WTC11 (cell line): ENCODE results near the gene NRP2. TPM values are rescaled to one million over a fixed set of nuclear protein-coding genes. Genes with fewer than 3 reads are reported as not detected.
A peak's percentile ranks its signal among the peaks of the same experiment; 100 is the strongest.

ENCODE experiments used
- ATAC-seq: fragments of 200-7000 bp; cut with Tn5 transposase; 2 replicates; pipeline ENCODE4 v1.10.0; 2021; ENCODE audit warnings: mild to moderate bottlenecking, moderate library complexity
- CTCF ChIA-PET: fragments of 300-600 bp; sonication (Branson Sonifier 250); formaldehyde crosslinking; loops from one replicate; lab custom pipeline; 2021; ENCODE audit warnings: antibody characterized with exemption; lab: Charles Lee
- POLR2A ChIA-PET: fragments of 350-600 bp; sonication (Branson Sonifier 250); formaldehyde crosslinking; loops from one replicate; lab custom pipeline; 2021; ENCODE audit warnings: antibody characterized with exemption; lab: Charles Lee
- DNase-seq: peaks from one replicate; pipeline ENCODE4 v3.0.0; 2021; ENCODE audit warnings: low spot score
- H3K27ac Mint-ChIP-seq: 2 replicates; pipeline ENCODE4 v1.8.0; 2021; ENCODE audit warnings: mixed read lengths
- H3K27me3 Mint-ChIP-seq: 2 replicates; pipeline ENCODE4 v1.8.0; 2021; ENCODE audit warnings: low read depth, mild to moderate bottlenecking, moderate library complexity, mixed read lengths
- H3K36me3 Mint-ChIP-seq: 2 replicates; pipeline ENCODE4 v1.8.0; 2021; ENCODE audit warnings: mixed read lengths
- H3K4me1 Mint-ChIP-seq: 2 replicates; pipeline ENCODE4 v1.8.0; 2022; ENCODE audit warnings: mixed read lengths
- H3K4me3 Mint-ChIP-seq: 2 replicates; pipeline ENCODE4 v1.8.0; 2021; ENCODE audit warnings: mild to moderate bottlenecking, moderate library complexity, mixed read lengths
- H3K9me3 Mint-ChIP-seq: 2 replicates; pipeline ENCODE4 v1.8.0; 2021; ENCODE audit warnings: mixed read lengths
- GTF2I ChIP-seq: fragments of 250-450 bp; sonication (Bioruptor Pico); conservative IDR thresholded peaks from 2 replicates; pipeline ENCODE4 v1.4.0; 2021; ENCODE audit warnings: mild to moderate bottlenecking
- MYBL2 ChIP-seq: sonication (generic); formaldehyde crosslinking; IDR thresholded peaks from 2 replicates; pipeline ENCODE4 v1.8.1; 2023; ENCODE audit warnings: mild to moderate bottlenecking, moderate library complexity, missing genetic modification reagents
- NFYB ChIP-seq: sonication (generic); formaldehyde crosslinking; conservative IDR thresholded peaks from 2 replicates; pipeline ENCODE4 v1.8.0; 2022; ENCODE audit warnings: low read depth, missing genetic modification reagents
- NR2C2 ChIP-seq: sonication (generic); formaldehyde crosslinking; IDR thresholded peaks from 2 replicates; pipeline ENCODE4 v1.8.0; 2022; ENCODE audit warnings: mild to moderate bottlenecking, missing genetic modification reagents
- NR3C1 ChIP-seq: sonication (generic); formaldehyde crosslinking; conservative IDR thresholded peaks from 2 replicates; pipeline ENCODE4 v1.8.1; 2023; ENCODE audit warnings: low read depth, mild to moderate bottlenecking, missing genetic modification reagents
- RORB ChIP-seq: fragments of 250-450 bp; sonication (Bioruptor Pico); IDR thresholded peaks from 2 replicates; pipeline ENCODE4 v1.9.0; 2021; ENCODE audit warnings: mild to moderate bottlenecking
- SMAD3 ChIP-seq: sonication (generic); formaldehyde crosslinking; IDR thresholded peaks from 2 replicates; pipeline ENCODE4 v1.8.0; 2022; ENCODE audit warnings: missing genetic modification reagents, mild to moderate bottlenecking, borderline replicate concordance
- TEAD1 ChIP-seq: sonication (generic); formaldehyde crosslinking; IDR thresholded peaks from 2 replicates; pipeline ENCODE4 v1.8.0; 2022; ENCODE audit warnings: mild to moderate bottlenecking, missing genetic modification reagents
- ZBTB21 ChIP-seq: sonication (generic); formaldehyde crosslinking; IDR thresholded peaks from 2 replicates; pipeline ENCODE4 v1.8.1; 2023; ENCODE audit warnings: mild to moderate bottlenecking, missing genetic modification reagents, borderline replicate concordance
- ZNF423 ChIP-seq: fragments of 250-450 bp; sonication (Bioruptor Pico); IDR thresholded peaks from 2 replicates; pipeline ENCODE4 v2.1.2; 2022; ENCODE audit warnings: mild to moderate bottlenecking, moderate library complexity
- ZNF671 ChIP-seq: fragments of 250-450 bp; sonication (Bioruptor Pico); IDR thresholded peaks from 2 replicates; pipeline ENCODE4 v1.8.0; 2021; ENCODE audit warnings: mild to moderate bottlenecking
- total RNA-seq: library from RNA; stranded (reverse); gene quantifications from 3 replicates; pipeline ENCODE4 v1.2.3, GENCODE V29; 2021
- TF ChIP-seq, protein P1 (sequence below): sonication (generic); formaldehyde crosslinking; IDR thresholded peaks from 2 replicates; pipeline ENCODE4 v1.8.1; 2022; ENCODE audit warnings: low read depth, mild to moderate bottlenecking, moderate library complexity, missing genetic modification reagents, borderline replicate concordance
- TF ChIP-seq, protein P2 (sequence below): fragments of 250-450 bp; sonication (Bioruptor Pico); IDR thresholded peaks from 2 replicates; pipeline ENCODE4 v1.9.0; 2021; ENCODE audit warnings: mild to moderate bottlenecking
- TF ChIP-seq, protein P3 (sequence below): sonication (generic); formaldehyde crosslinking; IDR thresholded peaks from 2 replicates; pipeline ENCODE4 v1.8.0; 2022; ENCODE audit warnings: mild to moderate bottlenecking, missing genetic modification reagents
- TF ChIP-seq, protein P4 (sequence below): sonication (generic); formaldehyde crosslinking; IDR thresholded peaks from 2 replicates; pipeline ENCODE4 v1.8.1; 2023; ENCODE audit warnings: mild to moderate bottlenecking, moderate library complexity, missing genetic modification reagents
- TF ChIP-seq, protein P5 (sequence below): sonication (generic); formaldehyde crosslinking; IDR thresholded peaks from 2 replicates; pipeline ENCODE4 v1.8.0; 2023; ENCODE audit warnings: missing genetic modification reagents, mild to moderate bottlenecking, borderline replicate concordance
- TF ChIP-seq, protein P6 (sequence below): sonication (generic); formaldehyde crosslinking; IDR thresholded peaks from 2 replicates; pipeline ENCODE4 v1.8.0; 2022; ENCODE audit warnings: mild to moderate bottlenecking, missing genetic modification reagents

NRP2 gene
- total RNA-seq, 1 experiment from 2014 or later = 41.0 TPM

DNA sequence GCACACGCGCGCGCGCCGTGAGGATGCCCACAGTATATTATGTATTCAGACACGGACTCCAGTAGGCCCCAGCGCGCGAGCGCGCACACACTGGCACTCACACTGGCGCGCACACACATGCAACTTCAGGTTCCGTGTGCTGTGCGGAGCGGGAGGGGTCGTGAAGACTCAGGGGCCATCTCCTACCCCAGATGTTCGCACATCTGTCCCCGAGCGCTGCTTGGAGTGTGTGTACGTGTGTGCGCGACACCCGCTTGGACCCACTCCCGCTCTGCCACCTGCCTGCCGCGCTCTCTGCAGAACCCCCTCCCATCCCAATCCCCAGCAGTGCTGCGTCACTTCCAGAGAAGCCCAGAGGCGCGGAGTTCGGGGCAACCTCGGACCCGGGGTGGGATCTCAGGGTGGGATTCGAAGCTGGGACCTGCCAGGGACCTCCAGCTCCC is 2.6 kb downstream of the NRP2 start:
- H3K27me3 Mint-ChIP-seq = peaks cover 71% of the 10 kb centered on the region
- TF ChIP-seq MYBL2 (CRISPR knock-in tag) = peak; percentile 9; the same call in 1 of the 2 replicates
- 0 out of 2 replicates have a peak, but pooled peaks have one; percentile 19 for TF ChIP-seq TEAD1 (CRISPR knock-in tag)
- TF ChIP-seq, protein P1, sequence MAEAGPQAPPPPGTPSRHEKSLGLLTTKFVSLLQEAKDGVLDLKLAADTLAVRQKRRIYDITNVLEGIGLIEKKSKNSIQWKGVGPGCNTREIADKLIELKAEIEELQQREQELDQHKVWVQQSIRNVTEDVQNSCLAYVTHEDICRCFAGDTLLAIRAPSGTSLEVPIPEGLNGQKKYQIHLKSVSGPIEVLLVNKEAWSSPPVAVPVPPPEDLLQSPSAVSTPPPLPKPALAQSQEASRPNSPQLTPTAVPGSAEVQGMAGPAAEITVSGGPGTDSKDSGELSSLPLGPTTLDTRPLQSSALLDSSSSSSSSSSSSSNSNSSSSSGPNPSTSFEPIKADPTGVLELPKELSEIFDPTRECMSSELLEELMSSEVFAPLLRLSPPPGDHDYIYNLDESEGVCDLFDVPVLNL = peak; percentile 8; the same call in 1 of the 2 replicates
- TF ChIP-seq, protein P2, sequence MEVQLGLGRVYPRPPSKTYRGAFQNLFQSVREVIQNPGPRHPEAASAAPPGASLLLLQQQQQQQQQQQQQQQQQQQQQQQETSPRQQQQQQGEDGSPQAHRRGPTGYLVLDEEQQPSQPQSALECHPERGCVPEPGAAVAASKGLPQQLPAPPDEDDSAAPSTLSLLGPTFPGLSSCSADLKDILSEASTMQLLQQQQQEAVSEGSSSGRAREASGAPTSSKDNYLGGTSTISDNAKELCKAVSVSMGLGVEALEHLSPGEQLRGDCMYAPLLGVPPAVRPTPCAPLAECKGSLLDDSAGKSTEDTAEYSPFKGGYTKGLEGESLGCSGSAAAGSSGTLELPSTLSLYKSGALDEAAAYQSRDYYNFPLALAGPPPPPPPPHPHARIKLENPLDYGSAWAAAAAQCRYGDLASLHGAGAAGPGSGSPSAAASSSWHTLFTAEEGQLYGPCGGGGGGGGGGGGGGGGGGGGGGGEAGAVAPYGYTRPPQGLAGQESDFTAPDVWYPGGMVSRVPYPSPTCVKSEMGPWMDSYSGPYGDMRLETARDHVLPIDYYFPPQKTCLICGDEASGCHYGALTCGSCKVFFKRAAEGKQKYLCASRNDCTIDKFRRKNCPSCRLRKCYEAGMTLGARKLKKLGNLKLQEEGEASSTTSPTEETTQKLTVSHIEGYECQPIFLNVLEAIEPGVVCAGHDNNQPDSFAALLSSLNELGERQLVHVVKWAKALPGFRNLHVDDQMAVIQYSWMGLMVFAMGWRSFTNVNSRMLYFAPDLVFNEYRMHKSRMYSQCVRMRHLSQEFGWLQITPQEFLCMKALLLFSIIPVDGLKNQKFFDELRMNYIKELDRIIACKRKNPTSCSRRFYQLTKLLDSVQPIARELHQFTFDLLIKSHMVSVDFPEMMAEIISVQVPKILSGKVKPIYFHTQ (CRISPR knock-in tag) = no peak
- ATAC-seq (peak; percentile 1), DNase-seq (no peak)
- H3K4me3 Mint-ChIP-seq = peak overlapping the region; percentile 78
- H3K9me3 Mint-ChIP-seq = no peaks in the 10 kb centered on the region
- peaks cover 67% of the 10 kb centered on the region for H3K4me1 Mint-ChIP-seq
- H3K27ac Mint-ChIP-seq = no peak overlapping the region
- ChIA-PET POLR2A (no interaction called here), CTCF (interaction anchor here (1.4 to 5.1 kb wide), 3 partner anchors 9 to 36 kb away, joined by 6 to 41 read pairs (median 7); no protein-coding TSS in a partner anchor)
- peaks cover under 1% of the 10 kb centered on the region; the same call in 1 of the 2 replicates for H3K36me3 Mint-ChIP-seq

DNA sequence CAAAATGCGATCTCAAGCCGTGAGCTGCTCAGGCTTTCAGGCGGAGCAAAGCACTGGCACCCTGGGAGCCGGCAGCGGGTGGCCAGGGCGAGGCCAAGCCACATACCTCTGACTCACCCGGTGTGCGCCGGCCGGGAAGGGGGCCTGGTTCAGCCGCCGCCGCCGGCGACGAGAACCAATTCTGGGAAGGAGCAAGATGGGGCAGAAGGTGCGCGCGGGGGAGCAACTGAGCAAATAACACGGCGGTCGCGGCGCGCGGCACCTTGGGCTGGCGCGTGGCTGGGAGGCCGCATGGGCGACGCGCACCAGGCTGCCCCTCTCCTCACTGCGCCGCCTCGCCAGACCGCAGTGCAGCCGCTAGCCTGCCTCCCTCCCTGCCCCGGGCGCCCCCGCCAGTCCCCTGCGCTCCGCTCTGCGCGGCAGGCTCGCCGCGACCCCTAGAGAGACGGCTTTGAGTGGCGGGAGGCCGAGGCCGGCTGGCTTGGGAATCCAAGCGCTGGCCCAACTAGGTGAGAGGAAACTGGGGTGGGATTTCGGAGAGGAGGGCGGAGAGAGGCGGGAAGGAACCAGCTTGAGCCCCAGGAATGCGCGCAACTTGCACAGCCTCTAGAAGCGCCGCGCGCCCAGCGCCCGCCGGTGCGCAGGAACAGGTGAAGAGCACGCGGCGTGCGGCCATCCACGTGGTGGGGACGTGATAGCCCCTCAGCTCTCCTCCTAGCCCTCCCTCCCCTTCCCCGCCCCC is 3.2 kb downstream of the NRP2 start:
- DNase-seq (peak; percentile 70), ATAC-seq (peak; percentile 5)
- Mint-ChIP-seq H3K4me1 (peaks cover 62% of the 10 kb centered on the region), H3K27ac (no peak overlapping the region), H3K9me3 (no peaks in the 10 kb centered on the region), H3K27me3 (peaks cover 72% of the 10 kb centered on the region), H3K36me3 (peaks cover 3% of the 10 kb centered on the region; the same call in 1 of the 2 replicates), H3K4me3 (peak overlapping the region; percentile 78)
- ChIA-PET POLR2A (interaction anchor here (0.5 kb wide), 1 partner anchor 507 kb away, joined by 5 read pairs; no protein-coding TSS in a partner anchor), CTCF (interaction anchor here (1.4 to 5.1 kb wide), 3 partner anchors 10 to 35 kb away, joined by 6 to 41 read pairs (median 7); no protein-coding TSS in a partner anchor)
- no peak for TF ChIP-seq RORB
- TF ChIP-seq ZNF423 (CRISPR knock-in tag) = no peak
- TF ChIP-seq, protein P3, sequence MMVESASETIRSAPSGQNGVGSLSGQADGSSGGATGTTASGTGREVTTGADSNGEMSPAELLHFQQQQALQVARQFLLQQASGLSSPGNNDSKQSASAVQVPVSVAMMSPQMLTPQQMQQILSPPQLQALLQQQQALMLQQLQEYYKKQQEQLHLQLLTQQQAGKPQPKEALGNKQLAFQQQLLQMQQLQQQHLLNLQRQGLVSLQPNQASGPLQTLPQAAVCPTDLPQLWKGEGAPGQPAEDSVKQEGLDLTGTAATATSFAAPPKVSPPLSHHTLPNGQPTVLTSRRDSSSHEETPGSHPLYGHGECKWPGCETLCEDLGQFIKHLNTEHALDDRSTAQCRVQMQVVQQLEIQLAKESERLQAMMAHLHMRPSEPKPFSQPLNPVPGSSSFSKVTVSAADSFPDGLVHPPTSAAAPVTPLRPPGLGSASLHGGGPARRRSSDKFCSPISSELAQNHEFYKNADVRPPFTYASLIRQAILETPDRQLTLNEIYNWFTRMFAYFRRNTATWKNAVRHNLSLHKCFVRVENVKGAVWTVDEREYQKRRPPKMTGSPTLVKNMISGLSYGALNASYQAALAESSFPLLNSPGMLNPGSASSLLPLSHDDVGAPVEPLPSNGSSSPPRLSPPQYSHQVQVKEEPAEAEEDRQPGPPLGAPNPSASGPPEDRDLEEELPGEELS (CRISPR knock-in tag) = peak; percentile 99
- no peak for TF ChIP-seq NR2C2
- TF ChIP-seq GTF2I = no peak
- TF ChIP-seq ZNF671 (CRISPR knock-in tag) = no peak
- no peak for TF ChIP-seq NR3C1
- TF ChIP-seq NFYB (CRISPR knock-in tag) = no peak
- peak; percentile 78; the same call in 1 of the 2 replicates for TF ChIP-seq ZBTB21 (CRISPR knock-in tag)
- TF ChIP-seq, protein P4, sequence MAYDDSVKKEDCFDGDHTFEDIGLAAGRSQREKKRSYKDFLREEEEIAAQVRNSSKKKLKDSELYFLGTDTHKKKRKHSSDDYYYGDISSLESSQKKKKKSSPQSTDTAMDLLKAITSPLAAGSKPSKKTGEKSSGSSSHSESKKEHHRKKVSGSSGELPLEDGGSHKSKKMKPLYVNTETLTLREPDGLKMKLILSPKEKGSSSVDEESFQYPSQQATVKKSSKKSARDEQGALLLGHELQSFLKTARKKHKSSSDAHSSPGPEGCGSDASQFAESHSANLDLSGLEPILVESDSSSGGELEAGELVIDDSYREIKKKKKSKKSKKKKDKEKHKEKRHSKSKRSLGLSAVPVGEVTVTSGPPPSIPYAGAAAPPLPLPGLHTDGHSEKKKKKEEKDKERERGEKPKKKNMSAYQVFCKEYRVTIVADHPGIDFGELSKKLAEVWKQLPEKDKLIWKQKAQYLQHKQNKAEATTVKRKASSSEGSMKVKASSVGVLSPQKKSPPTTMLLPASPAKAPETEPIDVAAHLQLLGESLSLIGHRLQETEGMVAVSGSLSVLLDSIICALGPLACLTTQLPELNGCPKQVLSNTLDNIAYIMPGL = peak; percentile 86
- TF ChIP-seq, protein P5, sequence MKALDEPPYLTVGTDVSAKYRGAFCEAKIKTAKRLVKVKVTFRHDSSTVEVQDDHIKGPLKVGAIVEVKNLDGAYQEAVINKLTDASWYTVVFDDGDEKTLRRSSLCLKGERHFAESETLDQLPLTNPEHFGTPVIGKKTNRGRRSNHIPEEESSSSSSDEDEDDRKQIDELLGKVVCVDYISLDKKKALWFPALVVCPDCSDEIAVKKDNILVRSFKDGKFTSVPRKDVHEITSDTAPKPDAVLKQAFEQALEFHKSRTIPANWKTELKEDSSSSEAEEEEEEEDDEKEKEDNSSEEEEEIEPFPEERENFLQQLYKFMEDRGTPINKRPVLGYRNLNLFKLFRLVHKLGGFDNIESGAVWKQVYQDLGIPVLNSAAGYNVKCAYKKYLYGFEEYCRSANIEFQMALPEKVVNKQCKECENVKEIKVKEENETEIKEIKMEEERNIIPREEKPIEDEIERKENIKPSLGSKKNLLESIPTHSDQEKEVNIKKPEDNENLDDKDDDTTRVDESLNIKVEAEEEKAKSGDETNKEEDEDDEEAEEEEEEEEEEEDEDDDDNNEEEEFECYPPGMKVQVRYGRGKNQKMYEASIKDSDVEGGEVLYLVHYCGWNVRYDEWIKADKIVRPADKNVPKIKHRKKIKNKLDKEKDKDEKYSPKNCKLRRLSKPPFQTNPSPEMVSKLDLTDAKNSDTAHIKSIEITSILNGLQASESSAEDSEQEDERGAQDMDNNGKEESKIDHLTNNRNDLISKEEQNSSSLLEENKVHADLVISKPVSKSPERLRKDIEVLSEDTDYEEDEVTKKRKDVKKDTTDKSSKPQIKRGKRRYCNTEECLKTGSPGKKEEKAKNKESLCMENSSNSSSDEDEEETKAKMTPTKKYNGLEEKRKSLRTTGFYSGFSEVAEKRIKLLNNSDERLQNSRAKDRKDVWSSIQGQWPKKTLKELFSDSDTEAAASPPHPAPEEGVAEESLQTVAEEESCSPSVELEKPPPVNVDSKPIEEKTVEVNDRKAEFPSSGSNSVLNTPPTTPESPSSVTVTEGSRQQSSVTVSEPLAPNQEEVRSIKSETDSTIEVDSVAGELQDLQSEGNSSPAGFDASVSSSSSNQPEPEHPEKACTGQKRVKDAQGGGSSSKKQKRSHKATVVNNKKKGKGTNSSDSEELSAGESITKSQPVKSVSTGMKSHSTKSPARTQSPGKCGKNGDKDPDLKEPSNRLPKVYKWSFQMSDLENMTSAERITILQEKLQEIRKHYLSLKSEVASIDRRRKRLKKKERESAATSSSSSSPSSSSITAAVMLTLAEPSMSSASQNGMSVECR (CRISPR knock-in tag) = peak; percentile 98
- TF ChIP-seq SMAD3 (CRISPR knock-in tag) = peak; percentile 95
- TF ChIP-seq, protein P6, sequence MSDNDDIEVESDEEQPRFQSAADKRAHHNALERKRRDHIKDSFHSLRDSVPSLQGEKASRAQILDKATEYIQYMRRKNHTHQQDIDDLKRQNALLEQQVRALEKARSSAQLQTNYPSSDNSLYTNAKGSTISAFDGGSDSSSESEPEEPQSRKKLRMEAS = peak; percentile 96
